Kidney glomerular epithelial cell (primary cell): Measurements from ENCODE around the gene VSNL1.

Source experiments
- DNase-seq: peaks from one replicate; lab custom pipeline; 2025; lab: John Stamatoyannopoulos, UW

VSNL1 gene

DNA sequence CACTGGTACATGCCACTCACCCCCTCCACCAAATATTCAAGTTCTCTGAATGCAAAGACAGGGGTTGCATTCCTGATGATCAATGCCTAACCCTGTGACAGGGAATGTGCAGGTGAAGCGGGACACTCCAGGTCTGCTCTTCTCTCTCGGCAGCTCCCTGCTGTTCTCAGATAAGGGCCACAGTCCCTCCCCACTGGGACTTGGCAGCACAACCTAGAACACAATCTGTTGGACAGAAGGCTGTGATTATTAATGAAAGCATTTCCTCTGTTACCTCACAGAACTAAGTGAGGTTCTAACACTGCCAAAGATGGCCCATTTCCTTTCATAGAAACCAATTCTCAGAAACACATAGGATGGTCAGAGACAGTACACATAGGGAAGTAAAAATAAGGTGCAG, 42.7 kb downstream of the VSNL1 start:
- no peak for DNase-seq

DNA sequence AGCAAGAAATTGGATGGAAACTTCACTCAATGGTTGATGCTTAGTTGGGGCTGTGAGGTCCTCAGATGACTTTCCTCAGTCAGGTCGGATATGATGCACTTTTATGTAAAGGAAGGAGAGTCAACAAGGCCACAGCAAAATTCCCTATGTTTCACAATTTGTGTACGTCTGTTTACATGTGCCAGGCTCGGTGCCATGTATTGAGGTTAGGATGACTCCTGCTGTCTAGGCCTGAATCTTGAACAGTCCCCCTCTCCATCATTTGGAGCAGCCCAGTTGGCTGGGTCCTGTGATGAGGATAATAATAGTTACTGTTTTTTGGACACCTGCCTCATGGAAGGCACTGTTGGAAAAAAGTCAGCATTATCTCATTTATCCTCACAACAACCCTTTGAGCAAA, 43.1 kb downstream of the VSNL1 start:
- no peak for DNase-seq

DNA sequence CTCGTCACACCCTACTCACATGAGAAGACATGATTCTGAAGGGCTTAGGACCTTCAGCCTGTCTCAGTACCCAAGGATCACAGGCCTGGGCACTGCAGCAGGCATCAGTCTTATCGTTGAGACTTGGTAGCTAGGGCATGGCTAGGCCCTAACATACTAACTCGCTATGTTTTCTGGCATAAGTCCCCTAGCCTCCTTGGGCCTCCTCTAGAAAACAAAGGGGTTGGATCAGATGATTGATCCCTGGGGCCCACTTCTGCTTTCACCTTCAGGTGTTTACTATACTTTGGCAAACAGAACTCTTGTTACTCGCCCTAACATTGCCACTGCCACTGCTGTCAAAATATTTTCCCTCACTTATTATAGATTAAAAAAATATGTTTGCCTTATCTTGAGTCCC, 44.2 kb downstream of the VSNL1 start:
- DNase-seq: no peak

DNA sequence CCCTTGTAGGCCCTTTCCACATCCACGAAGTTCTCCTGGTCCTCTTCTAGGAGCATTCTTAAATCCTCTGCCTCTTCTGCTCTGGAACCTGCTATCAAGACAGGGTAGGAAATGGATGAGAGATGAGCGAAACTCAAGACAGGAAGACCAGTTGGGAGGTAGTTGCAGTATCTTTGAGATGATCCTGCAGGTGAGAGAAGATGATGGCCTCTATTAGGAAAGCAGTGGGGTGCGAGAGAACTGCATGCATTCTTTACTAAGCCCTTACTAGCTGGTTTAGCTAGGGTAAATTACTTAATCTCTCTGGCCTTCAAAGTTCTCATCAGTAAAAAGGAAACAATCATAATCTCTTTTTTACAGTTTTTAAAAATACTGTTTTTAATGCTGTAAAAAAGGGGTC, 47.0 kb downstream of the VSNL1 start:
- DNase-seq: no peak

DNA sequence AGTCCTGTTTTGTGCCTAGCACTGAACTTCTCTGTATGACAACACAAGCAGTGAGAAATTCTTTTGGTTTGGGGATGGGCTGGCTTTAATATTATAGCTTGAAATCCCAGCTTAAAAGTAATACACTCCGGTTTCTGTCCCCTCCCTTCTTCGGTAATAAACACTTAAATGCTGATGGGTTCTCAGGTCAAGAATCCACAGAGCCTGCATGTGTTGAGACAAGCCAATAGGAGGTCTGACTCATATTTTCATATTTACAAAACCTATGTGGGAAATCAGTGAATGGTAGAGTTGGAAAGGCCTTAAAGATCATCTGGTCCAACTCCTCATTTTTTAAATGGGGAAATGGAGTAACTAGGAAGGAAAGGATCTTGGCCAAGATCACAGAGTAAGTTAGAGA, 47.5 kb downstream of the VSNL1 start:
- no peak for DNase-seq

DNA sequence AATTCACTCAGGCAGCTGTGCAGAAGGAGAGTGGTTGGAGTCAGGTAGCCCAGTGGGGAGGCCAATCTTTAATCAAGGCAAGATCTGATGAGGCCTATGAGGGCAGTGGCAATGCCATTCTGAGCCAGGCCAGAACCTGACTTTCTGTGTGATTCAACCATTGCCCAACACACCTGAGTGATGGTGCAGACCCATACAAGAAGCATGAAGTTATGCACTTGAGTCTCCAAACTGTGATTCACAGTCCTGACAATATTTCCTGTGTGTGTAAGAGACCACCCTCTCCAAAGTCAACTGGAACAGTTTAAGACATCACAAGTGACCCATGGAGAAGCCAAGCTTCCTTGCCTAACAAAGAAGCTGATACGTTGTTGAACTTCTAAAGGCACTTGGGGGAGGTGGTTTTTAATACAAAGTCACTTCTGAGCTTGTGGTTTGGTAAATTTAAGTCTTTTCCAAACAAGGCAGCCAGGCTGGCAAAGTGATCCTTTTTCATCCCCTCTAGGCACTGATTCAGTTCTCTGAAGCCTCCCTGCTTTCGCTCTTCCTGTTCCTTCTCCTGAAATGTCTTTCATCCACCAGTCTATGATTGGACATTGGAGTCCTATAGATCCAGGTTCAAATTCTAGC, 49.0 kb downstream of the VSNL1 start:
- no peak for DNase-seq

DNA sequence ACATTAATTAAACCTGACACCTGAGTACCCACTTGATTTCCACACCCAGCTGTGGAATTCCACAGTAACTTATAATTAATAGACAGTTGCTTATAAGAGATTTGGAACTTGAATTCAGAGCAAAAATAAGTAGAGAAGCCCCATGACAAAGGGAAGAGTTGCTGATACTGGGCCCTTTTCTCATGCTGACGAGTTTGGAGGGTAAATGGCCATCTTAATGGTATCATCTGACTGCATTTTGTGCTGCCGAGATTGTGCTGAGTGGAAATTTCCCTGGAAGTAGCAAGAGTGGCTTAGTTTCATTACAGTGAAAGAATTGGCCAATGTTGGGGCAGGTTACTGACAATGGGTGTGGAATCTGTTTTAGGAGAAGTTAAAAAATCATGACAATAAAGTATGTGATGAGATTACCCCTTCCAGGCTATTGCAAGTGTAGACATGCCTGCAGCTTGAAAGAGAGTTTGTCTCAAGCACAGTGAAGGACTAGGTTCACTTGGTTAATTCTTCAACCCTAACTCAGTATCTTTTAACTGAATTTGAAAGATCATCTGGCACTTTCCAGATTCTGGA, 49.9 kb downstream of the VSNL1 start:
- DNase-seq: no peak

DNA sequence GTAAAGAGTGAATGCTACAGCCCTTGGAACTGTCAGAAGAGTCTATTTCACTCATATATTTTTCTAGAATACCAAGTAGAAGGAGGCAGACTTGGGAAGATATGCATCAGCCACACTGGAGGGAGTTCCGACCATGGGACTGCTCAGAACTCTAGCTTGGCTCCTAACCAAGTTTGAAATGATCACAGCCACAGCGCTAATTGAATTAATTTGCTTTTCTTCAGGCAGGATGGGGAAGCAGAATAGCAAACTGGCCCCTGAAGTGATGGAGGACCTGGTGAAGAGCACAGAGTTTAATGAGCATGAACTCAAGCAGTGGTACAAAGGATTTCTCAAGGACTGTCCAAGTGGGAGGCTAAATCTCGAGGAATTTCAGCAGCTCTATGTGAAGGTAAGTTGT, 51.4 kb downstream of the VSNL1 start:
- DNase-seq: no peak

DNA sequence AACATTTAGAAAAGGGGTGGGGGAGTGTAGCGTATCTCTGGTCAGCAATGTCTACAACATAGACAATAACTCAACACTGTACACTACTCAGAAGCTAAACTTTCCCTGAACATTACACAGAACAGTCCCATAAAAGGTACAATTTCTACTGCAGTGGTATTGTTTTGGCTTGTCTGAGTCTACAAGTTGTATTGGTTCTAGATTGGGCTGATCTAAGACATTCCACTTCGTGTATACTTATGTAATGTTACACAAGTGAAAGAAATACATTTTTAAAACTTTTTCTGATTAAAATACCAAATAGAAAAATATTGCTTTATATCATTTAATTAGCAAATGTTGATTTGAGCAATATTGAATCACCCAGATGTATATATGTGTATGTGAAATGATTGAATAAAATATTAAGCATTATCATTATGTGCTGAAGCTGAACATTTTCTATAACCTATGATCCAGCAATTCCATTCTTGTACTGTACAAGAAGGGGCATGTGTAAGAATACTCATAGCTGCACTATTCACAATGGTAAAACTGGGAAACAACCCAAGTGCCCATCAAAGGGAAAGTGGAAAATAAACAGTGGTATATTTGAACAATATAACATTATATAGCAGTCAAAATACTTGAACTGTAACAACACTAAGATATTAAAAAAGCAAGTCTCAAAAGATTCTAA, 52.4 kb downstream of the VSNL1 start:
- DNase-seq: no peak

DNA sequence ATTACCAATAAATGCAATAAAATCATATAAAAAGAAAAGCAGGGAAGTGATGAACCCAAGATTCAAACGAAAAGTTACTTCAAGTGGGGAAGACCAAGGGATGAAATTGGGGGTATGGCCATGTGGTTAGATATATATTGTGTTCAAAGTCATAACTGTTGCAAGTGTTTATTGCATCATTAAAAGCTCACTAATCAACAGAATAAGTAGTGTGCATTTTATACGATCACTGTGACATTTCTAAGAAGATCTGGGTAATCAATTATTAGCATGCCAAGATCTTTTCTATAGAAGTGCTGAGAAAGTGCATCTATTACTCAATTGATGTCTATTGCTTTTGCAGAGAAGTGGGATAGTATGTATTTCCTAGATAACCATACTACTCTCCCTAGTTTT, 52.9 kb downstream of the VSNL1 start:
- DNase-seq: no peak

DNA sequence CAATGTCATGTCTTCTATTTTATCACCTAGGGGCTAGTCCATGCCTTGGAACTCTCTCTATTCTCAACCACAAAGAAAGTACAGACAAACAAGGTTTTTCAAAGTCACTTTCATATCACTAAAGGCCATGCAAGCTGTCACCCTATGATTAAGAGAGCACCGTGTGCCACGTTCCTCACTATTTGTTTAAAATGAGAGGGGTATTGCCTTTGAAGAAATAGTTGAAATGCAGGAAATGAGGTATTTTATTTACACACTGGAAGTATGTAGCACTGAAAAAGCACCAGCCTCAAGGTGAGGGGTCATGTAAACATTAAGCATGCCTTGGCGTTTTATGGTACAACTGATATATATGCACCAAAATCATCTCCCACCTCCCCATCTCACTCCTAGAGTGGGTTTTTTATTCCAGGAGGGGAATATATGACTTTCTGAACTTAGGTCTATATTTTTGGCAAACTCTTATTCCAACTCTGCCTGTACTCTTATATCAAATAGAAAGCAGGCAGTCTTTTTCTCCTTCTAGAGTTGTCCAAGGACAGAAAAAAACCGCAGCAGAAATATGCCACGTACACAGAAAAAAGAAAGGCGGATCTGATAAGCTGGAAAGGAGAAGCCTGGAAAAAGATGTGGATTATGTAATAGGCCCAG, 53.5 kb downstream of the VSNL1 start:
- no peak for DNase-seq

DNA sequence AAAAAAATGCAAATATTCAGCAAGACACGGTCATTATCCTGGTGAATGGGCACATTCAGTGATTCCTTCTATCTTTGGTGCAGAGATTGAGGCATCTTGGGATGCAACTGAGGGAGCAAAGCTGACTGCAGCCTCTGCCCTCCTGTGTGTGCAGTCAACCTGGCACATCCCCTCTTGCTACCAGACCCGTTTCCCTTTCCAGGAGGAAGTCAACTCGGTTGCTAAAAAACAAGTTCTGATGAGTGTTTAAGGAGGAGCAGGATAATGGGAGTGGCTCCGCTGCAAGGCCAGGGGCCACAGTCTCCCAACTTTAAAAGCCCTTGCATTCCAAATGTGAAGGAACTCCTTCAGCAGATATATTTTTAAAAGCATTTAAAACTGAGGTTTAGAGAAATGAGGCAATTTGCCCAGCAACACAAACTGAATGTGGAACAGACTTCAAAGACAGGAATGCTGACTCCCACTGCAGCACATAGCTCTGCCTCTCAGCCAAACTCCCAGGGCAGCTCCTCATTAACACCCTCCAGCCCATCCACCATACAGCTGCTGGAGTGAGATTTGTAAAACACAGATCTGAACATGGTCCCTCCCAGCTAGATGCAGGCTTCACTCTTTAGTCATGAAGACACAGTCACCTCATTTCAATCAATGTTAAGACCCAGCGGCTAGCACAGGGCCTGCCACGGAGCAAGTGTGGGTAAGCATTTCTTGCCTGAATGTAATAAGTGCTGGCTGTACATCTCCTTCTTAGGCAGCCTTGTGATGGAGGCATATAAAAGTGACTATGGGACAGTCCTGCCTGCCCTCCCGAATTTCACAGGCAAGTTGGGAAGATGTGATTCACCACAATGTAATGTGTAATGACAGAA, 54.3 kb downstream of the VSNL1 start:
- DNase-seq: no peak

DNA sequence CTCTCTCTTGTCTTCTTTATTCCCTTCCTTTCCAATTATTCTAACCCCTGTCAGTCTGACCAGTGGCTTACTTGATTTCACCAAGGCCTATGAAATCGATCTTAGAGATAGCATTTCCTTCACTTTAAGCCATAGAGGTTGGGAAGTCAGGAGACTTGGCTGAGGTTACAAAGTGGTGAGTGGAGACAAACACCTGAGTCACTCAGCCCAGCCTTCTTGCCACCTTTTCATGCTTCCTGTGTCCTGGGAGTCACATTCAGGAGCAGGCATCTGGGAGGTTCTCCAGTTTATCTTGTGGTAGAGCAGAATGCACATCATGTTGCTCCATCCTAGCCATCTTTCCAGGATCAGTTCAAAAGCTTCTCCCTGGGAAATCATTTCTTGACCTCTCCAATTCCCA, 59.1 kb downstream of the VSNL1 start:
- DNase-seq: no peak

DNA sequence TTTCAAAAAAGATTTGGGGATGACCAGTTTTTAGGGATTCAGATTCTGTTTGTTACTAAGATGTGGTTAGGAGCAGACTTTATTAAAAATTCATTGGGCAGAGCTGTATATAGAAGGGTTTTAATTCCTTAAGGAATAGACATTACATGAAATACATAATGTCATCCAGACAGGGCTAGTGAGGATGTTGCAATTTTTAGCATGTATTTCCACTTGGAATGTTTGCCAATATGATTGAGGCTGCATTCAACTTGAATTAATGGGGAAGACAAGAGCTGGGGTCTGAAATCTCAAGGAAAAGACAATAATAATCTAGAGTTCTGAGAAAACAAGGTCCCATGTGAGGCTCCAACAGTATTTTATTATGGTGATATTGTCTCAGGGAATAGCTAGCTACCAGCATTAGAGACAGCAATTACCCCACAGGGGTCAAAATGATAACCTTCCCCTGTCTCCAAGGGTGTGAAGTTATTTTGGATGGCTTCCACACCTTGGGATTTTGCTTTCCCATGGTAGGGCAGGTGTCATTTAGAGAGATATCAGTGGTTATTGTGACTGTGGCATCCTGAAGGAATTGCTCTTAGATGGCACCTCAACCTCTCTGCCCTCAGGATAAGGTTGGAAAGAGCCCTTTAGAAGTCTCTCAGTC, 60.2 kb downstream of the VSNL1 start:
- DNase-seq: no peak

DNA sequence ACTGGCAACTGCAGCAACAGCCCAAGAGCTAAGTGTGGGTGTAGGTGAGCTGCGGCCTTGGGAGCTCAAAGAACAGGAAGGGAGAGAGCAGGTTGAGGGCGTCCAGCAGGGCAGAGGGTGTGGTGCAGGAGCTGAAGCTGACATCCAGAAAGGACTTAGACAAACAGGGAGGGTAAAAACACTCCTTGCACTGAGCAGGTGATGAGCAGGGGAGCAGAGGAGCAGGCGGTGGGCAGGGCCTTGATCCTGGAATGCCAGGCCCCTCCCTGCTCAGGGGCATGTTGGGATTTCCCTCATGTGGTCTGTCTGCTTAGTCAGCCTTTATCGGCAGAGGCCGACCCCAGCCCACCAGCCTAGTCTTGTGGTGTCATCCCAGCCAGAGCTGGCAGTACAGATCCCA, 63.6 kb downstream of the VSNL1 start:
- no peak for DNase-seq

DNA sequence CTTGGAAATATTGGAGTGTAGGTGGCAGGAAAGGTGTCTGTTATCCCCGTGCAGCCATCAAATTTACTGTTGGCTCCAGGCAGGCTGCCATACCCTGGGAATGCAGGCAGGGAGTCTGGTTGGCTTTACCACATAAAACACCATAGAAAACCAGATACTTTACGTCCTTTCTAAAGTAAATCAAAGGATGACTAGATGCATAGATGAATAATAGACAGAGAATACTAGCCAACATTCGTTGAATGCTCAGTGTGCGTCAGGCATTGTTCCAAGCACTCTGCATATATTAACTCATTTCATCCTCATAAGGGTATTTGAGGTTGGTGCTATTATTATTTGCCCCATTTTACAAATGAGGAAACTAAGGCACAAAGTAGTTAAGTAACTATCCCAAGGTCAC, 65.2 kb downstream of the VSNL1 start:
- no peak for DNase-seq

DNA sequence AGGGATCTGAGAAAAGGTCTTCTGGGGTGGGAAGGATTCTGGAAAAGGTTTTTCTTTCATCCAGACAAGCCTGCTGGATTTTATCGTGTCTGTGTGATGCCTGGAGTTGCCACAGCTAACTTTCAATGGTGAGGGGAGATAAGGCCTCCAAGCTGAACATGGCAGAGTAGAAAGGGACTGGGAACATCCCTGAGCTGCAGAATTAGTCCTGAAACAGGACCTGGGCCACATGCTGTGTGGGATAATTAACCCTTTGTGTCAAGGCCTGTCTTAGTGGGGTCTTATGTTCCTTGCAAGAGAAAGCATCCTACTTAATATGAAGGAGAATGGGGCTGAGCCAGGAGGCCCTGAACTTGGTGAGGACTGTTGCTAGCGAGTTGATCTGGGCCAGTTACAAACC, 66.4 kb downstream of the VSNL1 start:
- no peak for DNase-seq

DNA sequence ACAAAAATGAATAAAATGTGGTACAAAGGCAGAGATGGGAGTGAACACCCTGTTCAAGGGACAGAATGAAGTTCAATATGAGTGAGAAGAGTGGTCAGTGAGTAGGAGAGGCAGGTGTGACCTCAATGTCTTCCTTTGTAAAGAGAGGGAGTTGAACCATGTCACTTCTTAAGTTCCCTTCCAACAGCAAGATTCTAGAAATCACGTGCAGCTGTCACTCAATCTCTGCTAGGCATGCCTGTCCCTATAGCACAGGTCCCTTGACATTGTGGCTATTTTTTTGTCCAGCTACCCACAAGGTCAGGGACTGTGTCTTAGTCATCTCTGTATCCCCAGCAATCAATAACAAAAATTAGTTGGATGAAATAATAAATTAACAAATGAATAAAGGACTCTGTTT, 66.9 kb downstream of the VSNL1 start:
- DNase-seq: no peak

DNA sequence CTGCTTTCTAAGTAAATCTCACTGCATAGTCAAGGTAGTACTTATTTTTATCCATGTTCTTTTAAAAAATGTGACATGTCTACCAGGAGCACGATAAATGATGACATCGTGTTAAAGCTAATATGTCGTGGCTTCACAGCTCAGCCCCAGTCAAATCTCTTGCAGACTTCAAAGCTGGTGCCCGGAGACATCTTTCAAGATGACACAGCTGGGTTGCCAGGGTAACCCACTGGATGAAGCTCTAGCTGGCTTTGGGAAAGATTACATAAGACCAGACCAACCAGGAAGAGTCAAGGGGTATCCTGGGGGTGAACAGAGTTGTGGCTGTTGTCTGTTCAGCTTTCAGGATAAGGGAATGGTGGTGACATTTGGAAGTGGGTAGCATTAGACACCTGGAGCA, 67.8 kb downstream of the VSNL1 start:
- DNase-seq: no peak

DNA sequence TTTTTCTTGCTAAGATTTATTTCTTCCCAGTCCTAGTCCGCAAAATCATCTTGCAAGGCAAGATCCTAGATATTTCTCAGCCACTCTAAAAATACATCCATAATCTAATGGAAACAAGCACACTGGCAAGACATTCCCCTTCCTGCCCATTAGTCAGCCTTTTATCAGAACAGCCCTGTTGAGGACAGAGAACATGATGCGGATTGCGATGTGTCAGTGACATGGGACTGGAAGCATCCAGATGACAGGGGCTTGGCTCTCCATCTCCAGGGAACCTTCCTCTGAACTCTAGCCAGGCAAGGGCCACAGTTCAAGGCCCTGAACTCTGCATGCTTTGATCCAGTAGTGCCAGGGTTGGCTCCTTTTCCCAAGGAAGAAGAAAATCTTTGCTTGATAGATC, 70.0 kb downstream of the VSNL1 start:
- DNase-seq: no peak

DNA sequence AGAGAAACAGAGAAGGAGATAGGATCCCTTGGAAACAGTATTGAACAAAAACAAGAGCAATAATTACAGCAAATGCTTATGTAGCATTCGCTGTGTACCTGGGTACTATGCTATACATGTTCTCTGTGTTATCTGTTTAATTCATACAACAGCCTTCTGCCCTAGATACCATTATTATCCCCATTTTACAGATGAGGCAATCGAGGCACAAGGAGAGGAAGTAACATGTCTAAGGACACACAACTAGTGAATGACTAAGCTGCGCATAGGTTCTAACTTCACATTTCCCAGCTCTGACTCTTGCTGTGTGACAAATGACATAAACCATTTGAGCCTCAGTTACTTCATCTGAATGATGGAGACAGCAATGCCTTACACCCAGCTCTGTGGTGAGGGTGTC, 70.5 kb downstream of the VSNL1 start:
- DNase-seq: no peak
